H1 (cell line): Measurements from ENCODE around the gene CCNJ. TPM values are rescaled to one million over a fixed set of nuclear protein-coding genes. Genes with fewer than 3 reads are reported as not detected.

Experiments
- BRCA1 ChIP-seq: IDR thresholded peaks from 2 replicates; pipeline ENCODE4 v1.6.1; 2012; ENCODE audit warnings: low read depth, low read length, improper control_type of control experiment
- CBX5 ChIP-seq: fragments of 300-800, 300-1000 bp; sonication (generic); IDR thresholded peaks from 2 replicates; pipeline ENCODE4 v1.7.1; 2016; ENCODE audit warnings: antibody characterized with exemption, low read length, low read depth
- MAX ChIP-seq: IDR thresholded peaks from 2 replicates; pipeline ENCODE4 v1.6.1; 2012; ENCODE audit warnings: inconsistent platforms
- TAF1 ChIP-seq: IDR thresholded peaks from 2 replicates; pipeline ENCODE4 v1.6.1; 2011; ENCODE audit warnings: mild to moderate bottlenecking, low read depth, low read length
- TEAD4 ChIP-seq: IDR thresholded peaks from 2 replicates; pipeline ENCODE4 v1.6.1; 2012; ENCODE audit warnings: low read depth, low read length, inconsistent platforms, mixed read lengths
- polyA plus RNA-seq, 7 experiments: library from polyadenylated mRNA; depleted of rRNA in 3 of 7; stranded (reverse) in 5 of 7; unstranded in 2 of 7; fragments of >200 nt in 5 of 7; fragments of 200-250 nt in 2 of 7; gene quantifications; 1 replicate in 5 of 7; 2 replicates in 1 of 7; 4 replicates in 1 of 7; pipeline versions ENCODE4 v1.2.1 to v1.2.3, GENCODE V29; 2011 to 2013; ENCODE audit warnings: missing spikeins in 2 of 7, mixed read lengths in 2 of 7
- total RNA-seq: library from RNA; stranded (reverse); fragmentation: NEBNext Ultra II Directional; extraction: Animal tissue kit (Norgen Biotek cat#: 25700); gene quantifications from 2 replicates; pipeline ENCODE4 v1.2.1, GENCODE V29; 2021

Gene CCNJ
- total and polyA plus RNA-seq, 2 of the 8 experiments (the other 6 are each of a cell fraction or from before 2014, with no cell fraction given): 31.4 to 34.7 TPM

GRCh38 chr10:96074776-96075175 is 31.4 kb downstream of the CCNJ start (continued):
- no peak for TF ChIP-seq BRCA1
- no peak for TF ChIP-seq CBX5
- no peak for TF ChIP-seq MAX
- no peak for TF ChIP-seq TEAD4
- TF ChIP-seq TAF1: no peak
